ENCODE data around the gene GLDN.

Gene GLDN

GRCh38 chr15:51341366-51342226 is at the start of gene GLDN:
Gene GLDN (plus strand): TSS chr15:51341655. CDS start chr15:51341685, 30 bp downstream.
- no peak for DNase-seq (ENCODE audit: low read depth in 2 of 2)

GRCh38 chr15:51298620-51299019 is 42.8 kb upstream of the GLDN start:
- DNase-seq (ENCODE audit: low read depth in 2 of 2), result no peak

- no peak for DNase-seq (ENCODE audit: low read depth in 2 of 2)
Observed at GRCh38 chr15:51299187-51300015, 42.1 kb upstream of the GLDN start.

DNA sequence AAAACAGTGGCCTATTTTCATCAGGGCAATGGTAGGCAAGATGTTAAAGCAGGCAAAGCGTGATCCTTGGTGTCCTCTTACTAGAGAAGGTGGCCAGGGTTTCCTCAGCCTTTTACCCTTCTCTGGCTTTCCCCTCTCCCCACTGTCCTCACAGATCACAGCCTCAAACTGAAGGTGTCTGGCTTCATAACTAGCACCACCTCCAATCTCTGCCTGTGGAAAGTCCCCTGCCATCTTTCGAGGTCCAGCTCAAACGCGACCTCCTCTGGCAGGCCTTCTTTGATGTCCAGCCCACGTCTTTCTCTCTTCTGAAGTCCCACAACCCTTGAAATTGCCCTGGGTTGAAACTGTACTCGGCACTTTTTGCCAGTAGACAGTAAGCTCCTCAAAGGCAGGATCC is 39.0 kb upstream of the GLDN start:
- no peak for DNase-seq (ENCODE audit: low read depth in 2 of 2)

DNA sequence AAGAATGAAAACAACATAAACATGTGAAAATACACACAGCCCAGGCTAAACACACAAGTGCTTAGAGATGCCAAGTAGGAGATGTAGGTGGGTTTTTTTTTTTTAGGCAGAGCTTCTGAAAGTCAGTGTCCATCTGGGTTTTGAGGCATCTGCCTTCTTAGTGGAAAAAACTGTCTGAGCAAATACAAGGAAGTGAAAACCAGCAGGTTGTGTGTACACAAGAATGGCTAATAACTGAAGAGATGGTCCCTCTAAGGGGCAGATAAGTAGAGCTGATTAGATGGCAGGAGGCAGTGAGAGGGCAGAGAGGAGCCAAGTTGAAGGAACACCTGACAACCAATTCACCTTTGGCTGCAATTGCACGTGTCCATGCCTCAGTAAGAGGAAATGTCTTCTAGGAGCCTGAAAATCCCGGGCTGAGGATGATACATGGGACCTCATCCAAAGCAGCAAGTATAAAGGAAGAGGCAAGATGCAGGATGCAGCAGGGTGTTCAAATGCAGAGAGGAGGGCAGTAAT is 37.9 kb upstream of the GLDN start:
- no peak for DNase-seq (ENCODE audit: low read depth in 2 of 2)

GRCh38 chr15:51307325-51307724 is 34.1 kb upstream of the GLDN start:
- no peak for DNase-seq (ENCODE audit: low read depth in 2 of 2)

- DNase-seq (ENCODE audit: low read depth in 2 of 2), result no peak
Observed at GRCh38 chr15:51307811-51308210, 33.6 kb upstream of the GLDN start.

DNA sequence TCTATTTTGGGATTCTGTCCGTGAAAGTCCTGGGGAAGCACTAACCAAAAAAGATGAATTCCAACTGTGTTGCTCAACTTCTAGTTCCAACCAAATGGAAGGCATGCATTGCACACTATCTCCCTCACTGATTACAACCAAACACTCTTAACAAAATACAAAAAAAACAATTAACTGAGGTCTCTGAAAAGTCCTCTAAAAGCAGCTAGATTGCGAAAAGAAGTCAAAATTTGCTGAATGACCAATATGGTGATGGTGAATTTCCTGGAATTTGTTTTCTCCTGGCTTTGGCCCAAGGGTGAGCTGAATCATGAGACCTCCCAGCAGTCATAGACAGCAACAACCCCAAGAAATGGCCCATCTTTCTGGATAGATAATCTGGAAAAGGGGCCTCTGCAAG is 31.4 kb upstream of the GLDN start:
- DNase-seq (ENCODE audit: low read depth in 2 of 2), result no peak

DNA sequence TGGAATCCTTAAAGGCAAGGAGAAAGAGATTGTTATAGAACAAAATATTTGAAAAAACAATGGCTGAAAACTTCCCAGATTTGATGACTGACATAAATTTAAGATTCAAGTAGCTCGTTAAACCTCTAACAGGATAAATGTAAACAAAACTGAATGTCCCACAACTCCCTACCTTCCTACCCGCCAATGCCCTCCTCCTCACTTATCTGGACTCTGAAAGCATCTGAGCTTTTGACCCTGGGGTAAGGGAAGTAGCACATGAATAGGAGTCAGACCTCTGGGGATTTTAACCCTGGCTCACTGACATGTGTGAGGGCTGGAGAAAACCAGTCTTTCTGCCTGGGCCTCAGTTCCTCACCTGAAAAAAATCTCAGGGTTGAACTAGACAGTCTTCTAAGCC is 29.9 kb upstream of the GLDN start:
- no peak for DNase-seq (ENCODE audit: low read depth in 2 of 2)

DNA sequence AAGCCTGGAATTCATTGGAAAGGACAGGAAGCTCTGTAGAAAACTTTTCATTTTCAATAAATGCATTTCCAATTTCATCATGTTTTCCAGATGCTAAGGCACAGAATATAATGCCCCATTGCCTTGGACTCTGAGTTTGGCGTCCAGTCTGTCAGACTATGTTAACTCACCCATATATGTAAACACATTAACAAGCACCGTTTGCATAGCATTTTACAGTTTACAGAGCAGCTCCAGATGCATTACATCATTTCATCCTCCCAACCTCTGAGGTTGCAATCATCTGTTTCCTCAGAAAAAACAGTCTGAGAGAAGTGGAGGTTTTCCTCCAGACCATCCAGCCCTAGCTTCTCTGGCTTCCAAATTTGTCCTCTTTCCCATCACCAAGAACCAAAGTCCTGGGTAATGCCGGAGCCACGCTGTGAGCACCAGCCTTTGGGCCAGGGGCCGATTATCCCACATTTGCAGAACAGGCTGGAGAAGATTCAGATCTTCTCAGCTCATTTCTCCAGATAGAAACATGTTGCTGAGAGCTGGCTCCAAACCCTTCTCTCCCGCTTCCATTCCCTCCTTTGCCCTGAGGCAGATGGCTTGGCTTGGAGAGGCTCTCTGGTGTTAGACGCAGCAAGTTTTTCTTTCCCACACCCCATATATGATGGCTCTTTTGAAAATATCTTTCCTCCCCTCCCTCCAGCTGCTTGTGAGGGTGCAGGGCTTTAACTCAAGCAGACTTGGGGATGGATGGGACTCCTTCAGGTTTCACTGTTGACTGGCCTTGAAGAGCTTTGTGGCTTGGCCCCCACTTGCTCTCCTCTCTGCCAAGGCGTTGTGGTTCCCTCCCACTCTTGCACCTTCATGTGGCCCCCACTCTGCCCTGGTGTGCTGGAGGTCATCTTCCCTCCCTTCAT is 29.0 kb upstream of the GLDN start:
- no peak for DNase-seq (ENCODE audit: low read depth in 2 of 2)

DNA sequence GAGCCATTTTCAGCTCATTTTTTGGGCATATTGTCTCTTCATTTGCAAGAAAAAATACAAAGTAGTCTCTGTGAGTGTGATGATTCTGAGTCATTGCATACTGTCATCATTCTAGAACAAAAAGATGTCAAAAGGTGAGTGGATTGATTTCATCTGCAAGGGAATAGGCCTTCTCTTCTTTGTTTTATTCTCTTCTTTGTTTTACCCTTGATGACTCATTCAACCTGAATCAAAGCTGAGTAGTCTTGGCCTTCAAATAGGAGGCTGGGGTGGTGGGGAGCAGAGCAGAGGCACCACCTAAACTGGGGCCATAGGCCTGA is 28.4 kb upstream of the GLDN start:
- no peak for DNase-seq (ENCODE audit: low read depth in 2 of 2)

GRCh38 chr15:51313644-51314280 is 27.7 kb upstream of the GLDN start:
- no peak for DNase-seq (ENCODE audit: low read depth in 2 of 2)

- no peak for DNase-seq (ENCODE audit: low read depth in 2 of 2)
Observed at GRCh38 chr15:51314391-51315337, 26.8 kb upstream of the GLDN start.

GRCh38 chr15:51315726-51316125 is 25.7 kb upstream of the GLDN start:
- DNase-seq (ENCODE audit: low read depth in 2 of 2), result no peak

- DNase-seq (ENCODE audit: low read depth in 2 of 2), result no peak
Observed at GRCh38 chr15:51316636-51317035, 24.8 kb upstream of the GLDN start.

DNA sequence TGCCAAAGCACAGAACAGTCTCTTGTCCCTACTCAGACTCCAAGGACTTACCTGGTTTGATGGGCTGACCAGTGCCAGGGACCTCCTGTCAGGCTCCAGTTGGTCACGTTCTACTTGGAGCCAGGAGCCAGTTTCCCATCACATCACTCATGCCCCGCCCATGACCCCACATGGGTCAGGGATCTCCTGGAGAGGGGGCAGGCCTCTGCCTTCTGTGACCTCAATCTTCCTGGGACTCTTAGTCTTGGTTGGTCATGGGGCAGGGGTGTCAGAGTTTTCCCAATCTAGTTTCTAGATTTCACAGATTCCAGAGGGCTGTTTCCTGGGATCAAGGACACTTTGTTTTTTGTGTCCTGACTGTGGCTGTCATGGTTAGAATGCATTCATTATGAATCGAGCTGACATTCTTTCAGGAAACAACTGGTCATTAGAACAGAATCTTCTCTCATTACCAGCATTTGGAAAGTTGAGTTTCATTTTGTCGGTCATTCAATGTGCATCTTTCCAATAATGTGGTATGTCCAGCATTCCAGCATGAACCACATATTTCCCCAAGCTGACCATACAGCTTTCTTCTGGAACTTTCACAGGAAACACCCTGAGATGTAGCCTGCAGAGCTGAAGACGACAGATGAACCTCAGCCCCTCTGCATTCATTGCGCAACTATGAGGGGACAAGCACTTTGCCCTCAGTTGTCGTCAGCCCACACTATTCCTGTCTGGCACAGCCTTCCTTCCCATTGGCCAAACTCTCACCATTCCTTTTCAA is 22.9 kb upstream of the GLDN start:
- DNase-seq (ENCODE audit: low read depth in 2 of 2), result no peak

- DNase-seq (ENCODE audit: low read depth in 2 of 2), result no peak
Observed at GRCh38 chr15:51319539-51319938, 21.9 kb upstream of the GLDN start.

DNA sequence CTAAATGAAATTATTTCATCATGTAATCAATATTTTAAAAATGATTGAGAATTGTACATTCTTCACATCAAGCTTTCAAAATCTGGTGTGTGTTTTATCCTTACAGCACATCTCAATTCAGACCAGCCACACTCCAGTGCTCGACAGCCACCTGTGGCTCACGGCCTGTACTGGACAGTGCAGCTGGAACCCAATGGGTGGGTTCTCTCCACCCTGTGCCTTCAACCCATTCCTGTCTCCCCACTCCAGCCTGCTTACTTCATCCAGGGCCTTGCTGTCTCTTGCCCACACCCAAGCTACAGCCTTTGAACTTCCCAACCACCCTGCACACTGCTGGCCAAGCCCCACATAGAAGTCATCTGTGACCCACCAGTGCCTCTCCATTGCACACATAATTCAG is 20.6 kb upstream of the GLDN start:
- DNase-seq (ENCODE audit: low read depth in 2 of 2), result no peak

DNA sequence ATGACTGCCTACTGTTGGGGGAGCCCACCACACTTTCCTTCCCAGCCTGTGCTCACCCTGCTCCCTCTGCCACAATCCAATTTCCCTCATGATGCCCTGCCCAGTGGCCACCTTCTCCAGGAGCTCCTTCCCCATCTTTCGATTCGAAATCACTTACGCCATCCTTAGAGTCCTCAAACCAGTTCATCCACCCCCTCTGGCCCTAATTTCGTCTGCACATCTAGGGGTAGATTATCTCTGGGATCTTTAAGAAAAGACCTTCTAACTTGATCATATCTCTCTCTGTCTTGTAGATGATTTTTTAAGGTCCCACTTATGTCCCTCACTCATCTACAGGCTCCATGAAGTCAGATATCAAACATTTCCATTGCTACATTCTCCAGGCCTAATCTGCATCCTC is 20.1 kb upstream of the GLDN start:
- no peak for DNase-seq (ENCODE audit: low read depth in 2 of 2)

Measured in stimulated activated CD8-positive, alpha-beta memory T cell treated with anti-CD3 and anti-CD28 coated beads, Interleukin-7, amount 100 ng/mL, for 1 hour (primary cell).